HepG2 (cell line): ENCODE results near the gene DNAJC7. TPM values are rescaled to one million over a fixed set of nuclear protein-coding genes. Genes with fewer than 3 reads are reported as not detected.

Experiments used
- ATAC-seq: fragments of 200-7000 bp; cut with Tn5 transposase; 3 replicates; pipeline ENCODE4 v1.9.1; 2020; ENCODE audit warnings: mild to moderate bottlenecking, moderate library complexity
- BruUV-seq: library from RNA; stranded (reverse); fragments of 400-500 nt; replicated peaks from 2 replicates; lab custom pipeline; 2021; lab: Mats Ljungman, UMichigan
- CTCF ChIA-PET: fragments of 300-600 bp; formaldehyde crosslinking; extraction: SDS; loops from one replicate; lab custom pipeline; 2021; ENCODE audit warnings: low total read pairs, inconsistent platforms, low intra/inter-chr PET ratio; lab: Yijun Ruan, JAX
- POLR2A ChIA-PET: fragments of 350-600 bp; sonication (Branson Sonifier 250); formaldehyde crosslinking; loops from one replicate; lab custom pipeline; 2020; ENCODE audit warnings: antibody characterized with exemption, inconsistent platforms; lab: Yijun Ruan, JAX
- DNase-seq: peaks from one replicate; pipeline ENCODE4 v3.0.0-alpha.2; 2015; ENCODE audit warnings: low spot score
- FAIRE-seq: peaks from 3 replicates; lab custom pipeline; 2011; peaks lifted over from hg19 to GRCh38; lab: Jason Lieb, UNC
- H2AFZ ChIP-seq: one replicate; pipeline ENCODE4 v1.6.1; 2011; ENCODE audit warnings: low read length, inconsistent platforms
- H3K27ac ChIP-seq: fragments of 300-600 bp; 3 replicates; pipeline ENCODE4 v1.8.0; 2011; ENCODE audit warnings: mixed run types, mild to moderate bottlenecking, mixed read lengths, low read length, inconsistent platforms; ENCODE audit not compliant: insufficient read depth; ENCODE audit errors: extremely low read length
- H3K27me3 ChIP-seq, 2 experiments: fragments of 200-600 bp in 1 of 2; 2 replicates in 1 of 2; 3 replicates in 1 of 2; pipeline versions ENCODE4 v1.6.0 to v1.8.0; 2011; ENCODE audit warnings: low read length in 2 of 2, mild to moderate bottlenecking in 2 of 2, moderate library complexity in 2 of 2, inconsistent platforms in 1 of 2; ENCODE audit not compliant: insufficient read depth in 2 of 2, control insufficient read depth in 1 of 2
- H3K36me3 ChIP-seq, 2 experiments: fragments of 200-600 bp in 1 of 2; replicated peaks in 1 of 2; 2 replicates in 1 of 2; 3 replicates in 1 of 2; pipeline versions ENCODE4 v1.5.1 to v1.8.0; 2011; ENCODE audit warnings: low read length in 2 of 2, inconsistent platforms in 1 of 2; ENCODE audit not compliant: insufficient read depth in 2 of 2, control insufficient read depth in 1 of 2
- H3K4me1 ChIP-seq: 2 replicates; pipeline ENCODE4 v1.5.1; 2012; ENCODE audit warnings: low read length, inconsistent platforms; ENCODE audit not compliant: insufficient read depth
- H3K4me2 ChIP-seq: 2 replicates; pipeline ENCODE4 v1.6.0; 2011; ENCODE audit warnings: low read depth, low read length, inconsistent platforms
- H3K4me3 ChIP-seq, 3 experiments: fragments of 200-600 bp in 1 of 3; sonication (generic), shearing (Covaris generic) in 1 of 3; replicated peaks in 1 of 3; 2 replicates each; pipeline ENCODE4 v1.5.1; 2011 to 2016; ENCODE audit warnings: low read length in 3 of 3, inconsistent platforms in 2 of 3, low read depth in 2 of 3, mild to moderate bottlenecking in 2 of 3, control low read depth in 1 of 3, mixed read lengths in 1 of 3; ENCODE audit not compliant: insufficient read depth in 1 of 3
- H3K79me2 ChIP-seq: one replicate; pipeline ENCODE4 v1.6.1; 2011; ENCODE audit warnings: low read length, inconsistent platforms; ENCODE audit not compliant: insufficient read depth
- H3K9ac ChIP-seq: 2 replicates; pipeline ENCODE4 v1.6.0; 2011; ENCODE audit warnings: mild to moderate bottlenecking, low read depth, low read length, inconsistent platforms; ENCODE audit not compliant: insufficient read depth
- H3K9me3 ChIP-seq: 2 replicates; pipeline ENCODE4 v1.5.1; 2012; ENCODE audit warnings: mild to moderate bottlenecking, low read length
- H4K20me1 ChIP-seq: 2 replicates; pipeline ENCODE4 v1.6.0; 2011; ENCODE audit warnings: inconsistent platforms, mild to moderate bottlenecking, low read length, moderate library complexity; ENCODE audit not compliant: insufficient read depth
- FOSL1 ChIP-seq: sonication (generic); formaldehyde crosslinking; IDR thresholded peaks from 2 replicates; pipeline ENCODE4 v1.9.0; 2021; ENCODE audit warnings: missing genetic modification reagents, borderline replicate concordance
- WGBS: methylation state at CpG from one replicate; pipeline ENCODE4 v1.1.6; 2017; ENCODE audit warnings: low lambda C conversion rate; 5-methylcytosine and 5-hydroxymethylcytosine counted together
- in situ Hi-C: cut with HindIII; loops from 2 replicates; pipeline ENCODE4 v1.10.0; 2017; ENCODE audit warnings: low pct_unique_long_range_greater_than_20kb; ENCODE audit not compliant: extremely low pct_ligation_motif_present
- intact Hi-C: fragments of 100-400 bp; cut with micrococcal nuclease; formaldehyde crosslinking; loops from one replicate; pipeline ENCODE4 v1.10.0; 2022; ENCODE audit not compliant: unreplicated experiment
- polyA plus RNA-seq, 8 experiments: library from polyadenylated mRNA; depleted of rRNA in 3 of 8; stranded (reverse) in 7 of 8; unstranded in 1 of 8; fragments of >200 nt; fragmentation: Illumina TruSeq in 4 of 8; extraction: Trizol in 4 of 8; gene quantifications; 2 replicates each; pipeline versions ENCODE4 v1.2.1 to v1.2.3, GENCODE V29; 2011 to 2016; ENCODE audit warnings: low read depth in 4 of 8, missing spikeins in 1 of 8, mixed read lengths in 1 of 8; ENCODE audit not compliant: insufficient read depth in 1 of 8
- total RNA-seq, 5 experiments: library from RNA; depleted of rRNA; stranded (reverse); fragments of >200 nt; fragmentation: Illumina TruSeq; extraction: Trizol; gene quantifications; 2 replicates each; pipeline ENCODE4 v1.2.3, GENCODE V29; 2016; ENCODE audit warnings: low read depth in 1 of 5
- TF ChIP-seq, protein P1 (sequence below): sonication (generic); formaldehyde crosslinking; IDR thresholded peaks from 2 replicates; pipeline ENCODE4 v1.4.0; 2020; ENCODE audit warnings: missing genetic modification reagents
- TF ChIP-seq, protein P2 (sequence below): fragments of 450-650 bp; IDR thresholded peaks from 2 replicates; pipeline ENCODE4 v1.6.1; 2016
- TF ChIP-seq, protein P3 (sequence below): IDR thresholded peaks from 2 replicates; pipeline ENCODE4 v1.6.1; 2012; ENCODE audit warnings: low read length, improper control_type of control experiment

DNAJC7 gene
- total and polyA plus RNA-seq, 2 of the 13 experiments (the other 11 are each of a cell fraction or from before 2014, with no cell fraction given) = 47.7 to 132 TPM

DNA sequence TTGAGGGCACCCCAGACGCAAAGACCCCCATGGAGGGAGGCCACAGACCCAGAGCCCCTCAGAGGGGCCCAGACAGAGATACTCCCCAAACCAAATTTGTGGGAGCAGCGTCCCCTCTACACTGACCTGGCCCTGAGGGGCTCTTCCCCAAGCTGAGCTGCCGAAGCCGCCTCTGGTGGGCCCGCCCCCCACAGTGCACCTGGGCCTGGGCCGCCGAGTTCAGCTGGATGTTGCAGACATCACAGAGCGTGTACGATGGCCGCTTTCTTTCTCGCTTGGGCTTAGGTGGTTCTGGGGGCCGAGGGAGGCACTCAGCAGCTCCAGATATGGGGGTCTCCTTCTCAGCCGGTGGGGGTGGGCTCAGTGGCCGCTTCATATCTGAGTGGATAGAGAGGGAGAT, 45.4 kb upstream of the DNAJC7 start:
- peaks cover 4% of the 10 kb centered on the region; the same call in 1 of the 2 replicates for H3K4me1 ChIP-seq
- H3K36me3 ChIP-seq = no peaks in the 10 kb centered on the region
- H3K4me3 ChIP-seq = no peak overlapping the region
- POLR2A ChIA-PET = no interaction called here
- CTCF ChIA-PET = interaction anchor here (1.6 to 2.0 kb wide), 2 partner anchors 38 to 54 kb away, joined by 4 to 8 read pairs; no protein-coding TSS in a partner anchor
- in situ Hi-C loops (loop anchor here (5.0 kb wide), 1 partner anchor 100 kb away; no protein-coding TSS in a partner anchor), intact Hi-C loops (no loop called here)
- no peak for ATAC-seq
- no peak overlapping the region for H3K27ac ChIP-seq
- DNase-seq = no peak
- no peaks in the 10 kb centered on the region for H3K79me2 ChIP-seq
- FAIRE-seq = no peak
- no TSS peak for BruUV-seq
- no peaks in the 10 kb centered on the region for H4K20me1 ChIP-seq
- H2AFZ ChIP-seq = no peak overlapping the region
- 72% methylated on average over 12 of the region's 14 CpGs for WGBS
- H3K4me2 ChIP-seq = no peak overlapping the region
- TF ChIP-seq FOSL1 (CRISPR knock-in tag) = no peak
- H3K27me3 ChIP-seq = no peaks in the 10 kb centered on the region
- H3K9me3 ChIP-seq = no peaks in the 10 kb centered on the region
- no peak overlapping the region for H3K9ac ChIP-seq

DNA sequence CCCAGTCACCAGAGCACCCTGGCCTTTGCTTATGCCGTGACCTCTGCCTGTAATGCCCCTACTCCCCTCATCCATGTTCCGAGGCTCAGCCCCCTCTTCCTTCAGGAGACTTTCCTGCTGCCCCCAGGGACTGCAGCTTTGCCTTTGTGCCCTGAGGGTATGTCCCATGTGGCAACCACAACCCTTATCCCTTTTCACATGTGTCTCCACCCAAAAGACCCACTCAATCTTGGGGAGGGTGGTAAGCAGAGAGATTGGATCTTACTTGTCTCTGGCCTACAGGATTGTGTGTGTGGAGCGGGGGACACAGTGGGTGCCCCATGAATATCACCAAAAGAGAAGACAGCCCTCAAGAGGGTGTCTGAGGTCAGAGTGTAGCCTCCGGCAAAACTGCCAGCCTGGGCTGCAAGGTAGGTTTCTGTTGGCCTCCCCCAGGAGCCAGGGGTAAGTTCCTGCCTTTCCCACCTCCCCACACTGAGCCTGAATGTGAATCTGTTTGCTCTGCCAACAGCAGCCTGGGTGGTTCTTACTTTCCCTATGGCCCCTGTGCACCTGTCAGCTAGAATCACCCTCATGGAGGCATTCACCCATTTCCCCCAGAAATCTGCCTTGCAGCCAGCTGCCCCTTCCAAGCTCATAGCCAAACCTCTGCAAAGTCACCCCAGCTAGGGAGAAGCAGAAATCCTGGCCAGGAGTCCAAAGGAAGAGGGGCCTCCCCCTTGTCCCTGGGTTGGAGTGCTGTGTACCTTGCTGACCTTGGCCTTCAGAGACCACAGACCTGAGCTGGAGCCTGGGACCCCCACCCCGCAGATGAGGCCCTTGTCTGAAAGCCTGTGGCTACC, 44.6 kb upstream of the DNAJC7 start:
- in situ Hi-C loops = loop anchor here (5.0 kb wide), 1 partner anchor 100 kb away; no protein-coding TSS in a partner anchor
- FAIRE-seq (no peak), ATAC-seq (no peak; the same call in 2 of the 3 replicates), DNase-seq (no peak)
- BruUV-seq = no TSS peak
- Histone ChIP-seq H3K9me3 (no peaks in the 10 kb centered on the region), H3K4me1 (no peaks in the 10 kb centered on the region), H3K4me2 (no peak overlapping the region), H3K36me3 (no peaks in the 10 kb centered on the region), H4K20me1 (no peaks in the 10 kb centered on the region), H3K79me2 (no peaks in the 10 kb centered on the region), H3K27ac (no peak overlapping the region), H3K9ac (no peak overlapping the region), H3K27me3 (no peaks in the 10 kb centered on the region), H3K4me3 (no peak overlapping the region), H2AFZ (no peak overlapping the region)
- intact Hi-C loops = no loop called here
- ChIA-PET CTCF (no interaction called here), POLR2A (no interaction called here)
- TF ChIP-seq, protein P1, sequence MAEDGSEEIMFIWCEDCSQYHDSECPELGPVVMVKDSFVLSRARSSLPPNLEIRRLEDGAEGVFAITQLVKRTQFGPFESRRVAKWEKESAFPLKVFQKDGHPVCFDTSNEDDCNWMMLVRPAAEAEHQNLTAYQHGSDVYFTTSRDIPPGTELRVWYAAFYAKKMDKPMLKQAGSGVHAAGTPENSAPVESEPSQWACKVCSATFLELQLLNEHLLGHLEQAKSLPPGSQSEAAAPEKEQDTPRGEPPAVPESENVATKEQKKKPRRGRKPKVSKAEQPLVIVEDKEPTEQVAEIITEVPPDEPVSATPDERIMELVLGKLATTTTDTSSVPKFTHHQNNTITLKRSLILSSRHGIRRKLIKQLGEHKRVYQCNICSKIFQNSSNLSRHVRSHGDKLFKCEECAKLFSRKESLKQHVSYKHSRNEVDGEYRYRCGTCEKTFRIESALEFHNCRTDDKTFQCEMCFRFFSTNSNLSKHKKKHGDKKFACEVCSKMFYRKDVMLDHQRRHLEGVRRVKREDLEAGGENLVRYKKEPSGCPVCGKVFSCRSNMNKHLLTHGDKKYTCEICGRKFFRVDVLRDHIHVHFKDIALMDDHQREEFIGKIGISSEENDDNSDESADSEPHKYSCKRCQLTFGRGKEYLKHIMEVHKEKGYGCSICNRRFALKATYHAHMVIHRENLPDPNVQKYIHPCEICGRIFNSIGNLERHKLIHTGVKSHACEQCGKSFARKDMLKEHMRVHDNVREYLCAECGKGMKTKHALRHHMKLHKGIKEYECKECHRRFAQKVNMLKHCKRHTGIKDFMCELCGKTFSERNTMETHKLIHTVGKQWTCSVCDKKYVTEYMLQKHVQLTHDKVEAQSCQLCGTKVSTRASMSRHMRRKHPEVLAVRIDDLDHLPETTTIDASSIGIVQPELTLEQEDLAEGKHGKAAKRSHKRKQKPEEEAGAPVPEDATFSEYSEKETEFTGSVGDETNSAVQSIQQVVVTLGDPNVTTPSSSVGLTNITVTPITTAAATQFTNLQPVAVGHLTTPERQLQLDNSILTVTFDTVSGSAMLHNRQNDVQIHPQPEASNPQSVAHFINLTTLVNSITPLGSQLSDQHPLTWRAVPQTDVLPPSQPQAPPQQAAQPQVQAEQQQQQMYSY = peak; percentile 95
- TF ChIP-seq, protein P2, sequence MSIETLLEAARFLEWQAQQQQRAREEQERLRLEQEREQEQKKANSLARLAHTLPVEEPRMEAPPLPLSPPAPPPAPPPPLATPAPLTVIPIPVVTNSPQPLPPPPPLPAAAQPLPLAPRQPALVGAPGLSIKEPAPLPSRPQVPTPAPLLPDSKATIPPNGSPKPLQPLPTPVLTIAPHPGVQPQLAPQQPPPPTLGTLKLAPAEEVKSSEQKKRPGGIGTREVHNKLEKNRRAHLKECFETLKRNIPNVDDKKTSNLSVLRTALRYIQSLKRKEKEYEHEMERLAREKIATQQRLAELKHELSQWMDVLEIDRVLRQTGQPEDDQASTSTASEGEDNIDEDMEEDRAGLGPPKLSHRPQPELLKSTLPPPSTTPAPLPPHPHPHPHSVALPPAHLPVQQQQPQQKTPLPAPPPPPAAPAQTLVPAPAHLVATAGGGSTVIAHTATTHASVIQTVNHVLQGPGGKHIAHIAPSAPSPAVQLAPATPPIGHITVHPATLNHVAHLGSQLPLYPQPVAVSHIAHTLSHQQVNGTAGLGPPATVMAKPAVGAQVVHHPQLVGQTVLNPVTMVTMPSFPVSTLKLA = peak; percentile 68
- TF ChIP-seq, protein P3, sequence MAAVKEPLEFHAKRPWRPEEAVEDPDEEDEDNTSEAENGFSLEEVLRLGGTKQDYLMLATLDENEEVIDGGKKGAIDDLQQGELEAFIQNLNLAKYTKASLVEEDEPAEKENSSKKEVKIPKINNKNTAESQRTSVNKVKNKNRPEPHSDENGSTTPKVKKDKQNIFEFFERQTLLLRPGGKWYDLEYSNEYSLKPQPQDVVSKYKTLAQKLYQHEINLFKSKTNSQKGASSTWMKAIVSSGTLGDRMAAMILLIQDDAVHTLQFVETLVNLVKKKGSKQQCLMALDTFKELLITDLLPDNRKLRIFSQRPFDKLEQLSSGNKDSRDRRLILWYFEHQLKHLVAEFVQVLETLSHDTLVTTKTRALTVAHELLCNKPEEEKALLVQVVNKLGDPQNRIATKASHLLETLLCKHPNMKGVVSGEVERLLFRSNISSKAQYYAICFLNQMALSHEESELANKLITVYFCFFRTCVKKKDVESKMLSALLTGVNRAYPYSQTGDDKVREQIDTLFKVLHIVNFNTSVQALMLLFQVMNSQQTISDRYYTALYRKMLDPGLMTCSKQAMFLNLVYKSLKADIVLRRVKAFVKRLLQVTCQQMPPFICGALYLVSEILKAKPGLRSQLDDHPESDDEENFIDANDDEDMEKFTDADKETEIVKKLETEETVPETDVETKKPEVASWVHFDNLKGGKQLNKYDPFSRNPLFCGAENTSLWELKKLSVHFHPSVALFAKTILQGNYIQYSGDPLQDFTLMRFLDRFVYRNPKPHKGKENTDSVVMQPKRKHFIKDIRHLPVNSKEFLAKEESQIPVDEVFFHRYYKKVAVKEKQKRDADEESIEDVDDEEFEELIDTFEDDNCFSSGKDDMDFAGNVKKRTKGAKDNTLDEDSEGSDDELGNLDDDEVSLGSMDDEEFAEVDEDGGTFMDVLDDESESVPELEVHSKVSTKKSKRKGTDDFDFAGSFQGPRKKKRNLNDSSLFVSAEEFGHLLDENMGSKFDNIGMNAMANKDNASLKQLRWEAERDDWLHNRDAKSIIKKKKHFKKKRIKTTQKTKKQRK = no peak
- WGBS = 36% methylated on average over 4 of the region's 5 CpGs
